ENCODE results near the gene ZBTB46.

DNA sequence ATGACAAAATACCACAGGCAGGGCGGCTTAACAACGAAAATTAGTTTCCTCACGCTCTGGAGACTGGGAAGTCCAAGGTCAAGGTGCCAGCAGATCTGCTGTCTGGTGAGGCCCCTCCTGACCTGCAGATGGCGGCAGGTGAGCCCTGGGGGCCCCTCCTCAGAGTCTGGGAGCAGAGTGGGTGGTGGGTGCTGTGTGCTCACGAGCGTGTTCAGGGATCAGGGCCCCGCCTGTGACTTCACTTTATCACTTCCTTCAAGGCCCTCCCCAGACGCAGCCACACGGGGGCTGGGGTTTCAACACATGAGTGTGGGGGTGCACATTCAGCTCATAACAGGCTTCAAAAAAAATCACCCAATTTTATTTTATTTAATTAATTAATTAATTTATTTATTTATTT, 52.2 kb downstream of the ZBTB46 start:
- TF ChIP-seq, protein P1, sequence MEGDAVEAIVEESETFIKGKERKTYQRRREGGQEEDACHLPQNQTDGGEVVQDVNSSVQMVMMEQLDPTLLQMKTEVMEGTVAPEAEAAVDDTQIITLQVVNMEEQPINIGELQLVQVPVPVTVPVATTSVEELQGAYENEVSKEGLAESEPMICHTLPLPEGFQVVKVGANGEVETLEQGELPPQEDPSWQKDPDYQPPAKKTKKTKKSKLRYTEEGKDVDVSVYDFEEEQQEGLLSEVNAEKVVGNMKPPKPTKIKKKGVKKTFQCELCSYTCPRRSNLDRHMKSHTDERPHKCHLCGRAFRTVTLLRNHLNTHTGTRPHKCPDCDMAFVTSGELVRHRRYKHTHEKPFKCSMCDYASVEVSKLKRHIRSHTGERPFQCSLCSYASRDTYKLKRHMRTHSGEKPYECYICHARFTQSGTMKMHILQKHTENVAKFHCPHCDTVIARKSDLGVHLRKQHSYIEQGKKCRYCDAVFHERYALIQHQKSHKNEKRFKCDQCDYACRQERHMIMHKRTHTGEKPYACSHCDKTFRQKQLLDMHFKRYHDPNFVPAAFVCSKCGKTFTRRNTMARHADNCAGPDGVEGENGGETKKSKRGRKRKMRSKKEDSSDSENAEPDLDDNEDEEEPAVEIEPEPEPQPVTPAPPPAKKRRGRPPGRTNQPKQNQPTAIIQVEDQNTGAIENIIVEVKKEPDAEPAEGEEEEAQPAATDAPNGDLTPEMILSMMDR (conservative IDR thresholded peaks at IDR 0.05 in 1 of 2, IDR thresholded peaks at IDR 0.05 in 1 of 2; ENCODE audit: low read depth in 1 of 2, low read length in 2 of 2) = no peak
- no peak for TF ChIP-seq EZH2 (IDR thresholded peaks at IDR 0.05; ENCODE audit: low read length, missing control alignments)
